Stimulated activated naive CD4-positive, alpha-beta T cell treated with Interleukin-2 at 50 U/mL for 16 hours (primary cell): ENCODE results near the gene RPRD2.

Experiments
- DNase-seq: peaks from one replicate; lab custom pipeline; 2025; lab: John Stamatoyannopoulos, UW

Gene RPRD2

DNA sequence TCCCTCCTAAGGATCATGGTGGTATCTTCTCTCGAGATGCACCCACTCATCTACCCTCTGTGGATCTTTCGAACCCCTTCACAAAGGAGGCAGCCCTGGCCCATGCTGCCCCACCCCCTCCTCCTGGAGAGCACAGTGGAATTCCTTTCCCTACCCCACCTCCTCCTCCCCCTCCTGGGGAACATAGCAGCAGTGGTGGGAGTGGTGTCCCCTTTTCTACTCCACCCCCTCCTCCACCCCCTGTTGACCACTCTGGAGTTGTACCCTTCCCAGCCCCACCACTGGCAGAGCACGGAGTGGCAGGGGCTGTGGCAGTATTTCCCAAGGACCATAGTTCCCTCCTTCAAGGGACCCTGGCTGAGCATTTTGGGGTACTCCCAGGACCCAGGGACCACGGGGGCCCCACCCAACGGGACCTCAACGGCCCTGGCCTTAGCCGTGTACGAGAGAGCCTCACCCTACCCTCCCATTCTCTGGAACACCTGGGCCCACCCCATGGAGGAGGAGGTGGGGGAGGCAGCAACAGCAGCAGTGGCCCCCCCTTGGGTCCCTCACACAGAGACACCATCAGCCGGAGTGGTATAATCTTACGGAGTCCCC, 108.8 kb downstream of the RPRD2 start:
- no peak for DNase-seq

DNA sequence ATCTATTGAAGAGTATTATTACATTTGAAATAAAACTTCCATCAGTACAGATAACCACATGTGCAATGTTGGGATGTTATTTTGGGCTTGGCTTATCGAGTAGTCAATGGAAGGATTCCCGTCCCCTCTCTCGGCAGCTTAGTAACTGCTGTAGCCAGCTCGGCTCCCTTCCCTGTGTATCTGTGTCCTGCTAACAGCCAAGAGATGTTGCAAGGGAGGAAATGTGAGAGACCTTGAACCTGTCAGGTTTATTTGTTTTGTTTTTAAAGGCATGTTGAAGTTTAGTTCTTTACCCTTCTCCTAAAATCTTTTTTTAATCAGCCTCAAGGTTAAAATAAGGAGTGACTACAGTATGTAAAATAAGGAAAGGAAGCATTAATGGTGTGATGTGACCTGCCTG, 109.7 kb downstream of the RPRD2 start:
- no peak for DNase-seq

DNA sequence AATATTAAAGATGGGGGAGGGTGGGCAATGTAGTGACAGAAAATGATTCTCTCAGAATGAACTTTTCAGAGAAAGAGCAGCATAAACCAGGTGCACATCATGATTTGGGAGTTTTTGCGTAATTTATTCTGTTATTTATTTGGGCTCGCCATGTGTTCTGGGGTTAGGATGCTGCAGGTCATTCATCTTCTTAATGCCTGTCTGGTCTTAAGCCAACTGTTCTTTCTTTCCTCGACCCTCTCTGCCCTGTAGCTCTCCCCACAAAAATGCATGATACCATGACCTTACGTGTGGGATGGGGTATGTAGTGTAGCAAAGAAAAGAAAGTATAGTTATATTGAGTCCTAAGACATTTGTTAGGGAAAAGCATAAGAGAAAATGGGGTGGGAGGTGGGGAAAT, 110.9 kb downstream of the RPRD2 start:
- DNase-seq: no peak

DNA sequence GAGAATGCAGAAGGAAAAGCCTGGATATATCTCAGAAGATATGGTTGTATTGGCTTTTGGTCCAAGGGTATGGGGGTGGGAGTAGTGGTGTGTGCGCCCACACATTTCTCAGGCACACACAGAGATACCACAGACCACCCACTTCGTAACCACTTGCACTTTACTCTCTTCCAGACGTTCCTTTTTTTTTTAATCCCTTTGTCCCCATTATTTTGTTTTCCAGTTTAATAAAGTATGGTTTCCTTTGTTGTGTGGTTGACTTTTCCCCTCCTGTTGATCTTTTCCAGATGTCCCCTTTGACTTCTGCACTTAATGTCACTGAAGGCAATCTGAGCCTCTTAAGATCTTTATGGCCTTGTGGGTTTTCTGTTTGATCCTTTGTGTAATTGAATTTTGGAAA, 112.8 kb downstream of the RPRD2 start:
- no peak for DNase-seq

DNA sequence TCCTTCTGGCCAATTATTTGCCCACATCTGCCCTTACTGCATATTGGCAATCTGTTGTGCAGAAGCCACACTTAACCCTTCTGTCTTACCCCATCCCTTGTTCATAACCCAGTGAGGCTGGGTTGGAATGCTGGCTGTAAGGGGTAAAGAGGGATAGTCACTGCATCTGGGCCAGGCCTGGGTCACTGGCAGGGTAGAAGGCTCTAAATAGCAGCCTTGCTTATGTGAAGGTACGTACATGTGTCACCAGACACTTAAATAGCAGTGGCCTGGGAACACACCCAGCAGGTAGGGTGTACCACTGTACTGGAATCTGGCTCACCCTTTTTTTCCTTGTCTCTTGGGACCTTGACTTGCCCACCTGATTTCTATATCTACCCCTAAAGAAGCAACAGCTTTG, 113.4 kb downstream of the RPRD2 start:
- no peak for DNase-seq

DNA sequence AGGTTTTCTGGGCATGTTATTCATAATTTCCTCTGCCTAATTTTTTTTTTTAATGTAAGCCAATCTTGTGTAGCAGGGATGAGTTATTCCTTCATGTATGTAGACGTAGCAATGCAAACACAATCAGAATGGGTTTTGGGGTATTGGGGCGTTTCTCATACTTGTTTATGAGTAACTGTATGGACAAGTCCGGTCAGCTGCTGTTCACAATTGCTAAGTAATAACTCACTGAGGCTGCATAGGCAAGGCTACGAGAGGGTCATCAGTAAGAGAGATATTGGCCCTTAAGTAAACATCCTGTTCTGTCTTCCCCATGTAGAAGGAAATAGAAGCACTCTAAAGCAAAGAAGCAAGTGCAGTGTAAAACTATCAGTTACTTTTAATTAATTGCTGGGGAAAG, 113.8 kb downstream of the RPRD2 start:
- no peak for DNase-seq

DNA sequence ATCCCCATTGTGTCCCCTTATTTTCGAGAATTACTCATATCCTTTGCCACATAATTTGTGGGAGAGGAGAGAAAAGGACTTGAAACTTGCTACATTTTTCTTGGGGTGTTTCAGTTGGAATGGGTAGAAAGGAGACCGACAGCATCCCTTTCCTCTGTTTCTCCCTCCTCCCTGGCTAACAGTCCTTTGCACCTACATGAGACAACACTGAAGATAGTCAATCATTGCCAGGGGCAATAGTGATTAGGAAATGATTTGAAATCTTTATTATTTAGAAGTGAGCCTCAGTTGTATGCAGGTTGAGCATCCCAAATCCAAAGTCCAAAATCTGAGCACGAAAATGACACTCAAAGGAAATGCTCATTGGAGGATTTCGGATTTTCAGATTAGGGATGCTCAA, 115.4 kb downstream of the RPRD2 start:
- DNase-seq: no peak

DNA sequence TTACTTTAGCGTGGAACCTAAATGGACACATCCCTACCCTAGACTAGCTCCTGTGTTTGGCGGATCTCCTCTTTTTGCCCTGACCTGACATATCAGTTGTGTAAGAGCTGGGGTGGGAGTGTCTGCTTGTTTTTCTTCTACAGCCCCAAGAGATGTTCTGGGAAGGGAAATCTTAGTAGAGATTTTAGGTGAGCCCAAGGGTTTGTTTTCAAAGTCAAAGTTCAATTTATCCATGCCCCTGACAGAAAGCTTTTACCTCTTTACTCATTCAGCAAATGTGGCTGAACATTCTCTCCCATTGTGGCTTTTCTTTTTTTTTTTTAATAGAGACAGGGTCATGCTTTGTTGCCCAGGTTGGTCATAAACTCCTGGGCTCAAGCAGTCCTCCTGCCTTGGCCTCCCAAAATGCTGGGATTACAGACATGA, 116.0 kb downstream of the RPRD2 start:
- no peak for DNase-seq

DNA sequence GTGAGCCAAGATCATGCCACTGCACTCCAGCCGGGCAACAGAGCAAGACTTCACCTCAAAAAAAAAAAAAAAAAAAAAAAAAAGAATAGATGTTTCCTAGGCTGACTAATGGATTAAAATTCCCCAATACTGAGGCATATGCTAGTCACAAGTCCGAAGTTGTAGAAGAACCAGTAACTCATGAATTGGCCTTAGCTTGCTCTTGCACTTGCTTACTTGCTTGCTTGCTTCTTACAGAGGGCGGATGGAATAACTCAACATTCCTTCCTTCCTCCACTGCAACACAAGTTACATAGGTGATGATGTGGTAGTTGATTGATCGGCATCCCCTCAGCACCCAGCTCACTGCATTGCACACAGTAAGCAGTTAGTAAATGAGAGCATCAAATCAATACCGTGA, 120.5 kb downstream of the RPRD2 start:
- DNase-seq: no peak

DNA sequence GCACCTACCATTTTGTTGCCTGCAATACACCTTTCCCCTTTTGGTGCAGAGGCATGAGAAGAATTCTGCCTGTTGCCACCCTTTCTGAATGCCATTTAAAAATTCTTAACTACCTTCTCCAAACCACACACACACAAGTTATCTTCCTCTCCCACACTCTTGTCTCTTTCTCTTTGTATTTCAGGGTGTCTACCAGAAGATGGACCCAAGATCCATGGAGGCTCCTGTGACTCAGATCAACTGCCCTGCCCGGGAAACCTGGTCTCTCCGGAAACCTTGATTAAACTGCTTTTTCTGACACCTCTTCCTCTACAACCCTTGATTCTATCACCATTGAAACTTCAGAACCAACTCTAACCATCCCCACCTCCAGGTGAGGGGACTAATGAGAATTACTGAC, 120.9 kb downstream of the RPRD2 start:
- no peak for DNase-seq

DNA sequence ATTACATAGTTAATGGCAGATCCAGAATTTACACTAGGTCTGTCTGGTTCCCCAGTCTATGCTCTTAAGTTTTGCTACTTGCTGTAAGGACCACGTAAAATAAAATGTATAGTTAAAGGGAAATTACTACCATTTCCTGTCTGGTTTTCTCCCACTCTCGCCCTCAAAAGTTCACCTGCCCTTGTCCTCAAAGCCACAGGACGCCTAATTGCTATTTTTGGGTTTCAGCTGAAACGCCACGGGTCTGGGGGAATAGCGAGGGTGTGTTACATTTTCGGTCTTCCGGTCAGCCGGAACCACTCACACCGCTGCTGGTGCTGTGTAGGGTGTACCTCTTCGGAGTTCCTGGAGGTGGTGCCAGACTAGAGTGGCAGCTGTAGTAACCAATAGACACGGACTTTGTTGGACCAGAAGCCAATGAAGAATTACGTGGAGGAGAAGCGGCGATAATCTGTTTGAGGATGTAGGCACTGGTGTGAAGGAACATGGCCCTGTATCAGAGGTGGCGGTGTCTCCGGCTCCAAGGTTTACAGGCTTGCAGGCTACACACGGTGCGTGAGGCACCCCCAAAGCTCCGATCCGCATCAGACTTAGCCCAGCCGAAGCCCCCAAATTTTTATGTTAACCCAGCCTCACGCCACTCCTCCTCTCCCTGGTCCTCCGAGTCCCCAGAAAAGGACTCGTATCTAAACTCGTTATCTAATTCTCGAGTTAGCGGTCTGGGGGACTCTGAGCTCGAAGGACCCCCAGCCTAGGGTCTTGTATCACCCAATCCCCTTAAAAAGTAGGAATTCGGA, 123.2 kb downstream of the RPRD2 start, which contains the start of gene TARS2:
TSS of gene TARS2 (plus strand) at position 454 of the 797 bp plus-strand sequence. CDS start at position 486, 32 bp downstream.
- DNase-seq: peak; percentile 91

DNA sequence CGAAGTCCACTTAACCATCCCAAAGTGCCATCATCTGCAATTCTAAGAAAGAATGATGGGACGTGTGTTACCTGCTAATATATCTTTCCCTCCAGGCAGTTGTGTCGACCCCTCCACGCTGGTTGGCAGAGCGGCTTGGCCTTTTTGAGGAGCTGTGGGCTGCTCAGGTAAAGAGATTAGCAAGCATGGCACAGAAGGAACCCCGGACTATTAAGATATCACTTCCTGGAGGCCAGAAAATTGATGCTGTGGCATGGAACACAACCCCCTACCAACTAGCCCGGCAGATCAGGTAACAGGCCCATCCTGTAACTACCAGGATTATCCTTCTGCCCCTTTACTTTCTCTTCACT, 123.8 kb downstream of the RPRD2 start:
- DNase-seq: no peak

DNA sequence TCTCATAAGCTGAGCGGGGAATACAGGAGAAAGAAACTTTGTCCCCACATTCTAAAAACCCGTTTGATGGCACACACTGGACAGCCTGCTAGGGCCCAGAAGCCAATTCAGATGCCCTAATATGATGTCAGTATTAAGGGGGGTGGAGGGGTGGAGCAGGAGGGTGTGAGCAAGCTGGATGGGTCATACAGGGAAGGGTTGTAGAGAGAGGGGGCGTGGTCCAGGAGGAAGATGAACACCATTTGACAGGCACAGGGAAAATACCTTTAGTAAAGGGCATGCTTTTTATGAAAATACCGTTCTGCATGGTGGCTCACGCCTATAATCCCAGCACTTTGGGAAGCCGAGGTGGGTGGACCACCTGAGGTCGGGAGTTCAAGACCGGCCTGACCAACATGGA, 129.2 kb downstream of the RPRD2 start:
- DNase-seq: no peak

DNA sequence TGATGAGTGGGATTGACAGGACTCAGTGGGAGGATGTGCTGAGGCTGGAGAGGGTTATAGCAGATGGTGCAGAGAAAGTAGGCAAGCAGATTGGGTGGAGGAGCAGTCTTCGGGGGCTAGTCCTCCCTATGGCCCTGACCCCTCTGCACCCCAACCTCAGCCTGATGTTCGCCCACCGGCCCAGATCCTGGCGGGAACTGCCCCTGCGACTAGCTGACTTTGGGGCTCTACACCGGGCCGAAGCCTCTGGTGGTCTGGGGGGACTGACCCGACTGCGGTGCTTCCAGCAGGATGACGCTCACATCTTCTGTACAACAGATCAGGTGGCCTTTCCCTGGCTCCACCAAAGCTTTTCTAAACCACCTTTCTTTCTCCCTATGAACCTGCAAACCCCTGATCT, 134.4 kb downstream of the RPRD2 start:
- no peak for DNase-seq

DNA sequence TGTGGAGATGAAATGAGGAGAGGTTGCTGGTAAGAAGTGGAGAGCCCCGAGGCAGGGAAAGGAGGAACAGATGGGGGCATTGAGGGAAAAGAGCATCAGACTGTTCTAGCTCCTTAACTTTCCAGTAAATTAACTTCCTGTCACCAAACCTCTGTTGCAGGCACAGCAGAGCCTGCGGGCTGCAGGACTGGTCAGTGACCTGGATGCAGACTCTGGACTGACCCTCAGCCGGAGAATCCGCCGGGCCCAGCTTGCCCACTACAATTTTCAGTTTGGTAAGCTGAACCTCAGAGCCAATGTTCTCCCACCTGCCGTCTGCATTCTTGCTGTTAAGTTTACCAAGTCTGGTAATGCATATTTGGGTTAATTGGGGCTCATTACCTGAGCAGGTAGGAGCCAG, 141.5 kb downstream of the RPRD2 start:
- no peak for DNase-seq

DNA sequence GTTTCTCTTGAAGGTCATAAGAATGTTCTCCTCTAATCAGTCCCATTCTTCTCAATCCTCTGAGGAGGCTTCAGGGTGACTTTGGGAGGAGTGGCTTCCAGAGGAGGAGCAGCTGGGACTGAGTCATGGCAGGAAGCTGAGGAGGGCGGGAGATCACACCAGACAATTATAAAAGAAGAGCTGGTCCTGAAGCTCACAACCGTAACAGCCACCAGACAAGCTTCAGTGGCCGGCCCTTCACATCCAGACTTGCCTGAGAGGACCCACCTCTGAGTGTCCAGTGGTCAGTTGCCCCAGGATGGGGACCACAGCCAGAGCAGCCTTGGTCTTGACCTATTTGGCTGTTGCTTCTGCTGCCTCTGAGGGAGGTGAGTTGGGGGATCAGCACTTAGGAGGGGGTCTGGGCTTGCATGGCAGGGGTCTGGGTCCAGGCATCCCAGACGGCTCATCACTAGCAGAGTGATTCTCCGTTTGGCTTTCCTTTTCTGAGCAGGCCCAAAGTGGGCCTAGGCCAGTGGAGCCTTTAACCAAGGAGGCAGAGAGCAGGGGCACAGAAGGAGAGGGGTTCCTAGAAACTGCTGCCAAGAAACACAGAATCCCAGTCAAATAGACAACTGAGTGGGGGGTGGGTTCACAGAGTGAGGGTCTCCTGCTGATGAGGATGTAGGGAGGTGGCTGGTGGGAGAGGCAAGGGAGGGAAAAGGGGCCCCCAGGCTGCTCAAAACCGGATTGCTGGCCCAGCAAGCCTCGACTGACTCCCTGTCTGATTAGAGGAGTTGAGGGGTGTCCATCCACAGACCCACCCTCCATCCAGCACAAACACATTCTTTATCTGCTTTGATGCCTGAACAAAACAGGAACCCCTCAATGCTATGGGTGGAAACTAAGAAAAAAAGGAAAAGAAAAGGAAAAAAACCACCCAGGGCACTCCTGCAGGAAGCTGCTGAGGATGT, 144.2 kb downstream of the RPRD2 start, which contains the start of gene ECM1:
TSS of gene ECM1 (plus strand) at position 198 of the 953 bp plus-strand sequence. CDS start at position 299, 101 bp downstream.
- DNase-seq: no peak

DNA sequence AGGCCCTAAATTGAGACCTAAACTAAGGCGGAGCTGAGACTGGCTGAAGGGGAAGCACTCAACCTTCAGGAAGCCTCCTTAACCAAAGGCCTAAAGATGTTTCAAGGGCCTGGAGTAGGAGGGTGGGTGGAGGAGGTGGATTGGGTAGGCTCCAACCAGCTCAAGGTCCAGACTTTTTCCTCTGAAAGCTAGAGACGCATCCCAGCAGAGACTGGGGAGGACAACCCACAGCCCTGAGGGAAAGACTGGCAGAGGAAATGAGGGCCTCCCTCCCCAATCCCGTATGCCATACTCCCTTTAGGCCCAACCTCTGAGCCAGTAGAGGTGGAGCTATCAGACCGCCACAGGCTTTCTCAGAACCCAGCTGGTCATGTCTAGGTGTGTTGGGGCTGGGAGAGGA, 145.0 kb downstream of the RPRD2 start:
- no peak for DNase-seq

DNA sequence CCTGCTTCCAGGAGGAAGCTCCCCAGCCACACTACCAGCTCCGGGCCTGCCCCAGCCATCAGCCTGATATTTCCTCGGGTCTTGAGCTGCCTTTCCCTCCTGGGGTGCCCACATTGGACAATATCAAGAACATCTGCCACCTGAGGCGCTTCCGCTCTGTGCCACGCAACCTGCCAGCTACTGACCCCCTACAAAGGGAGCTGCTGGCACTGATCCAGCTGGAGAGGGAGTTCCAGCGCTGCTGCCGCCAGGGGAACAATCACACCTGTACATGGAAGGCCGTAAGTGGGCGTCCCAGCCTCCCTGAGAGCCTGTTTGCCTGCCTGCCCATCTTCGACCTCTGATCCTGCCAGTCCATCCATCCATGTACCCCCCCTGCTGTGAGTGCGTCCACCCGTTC, 147.6 kb downstream of the RPRD2 start:
- DNase-seq: no peak

DNA sequence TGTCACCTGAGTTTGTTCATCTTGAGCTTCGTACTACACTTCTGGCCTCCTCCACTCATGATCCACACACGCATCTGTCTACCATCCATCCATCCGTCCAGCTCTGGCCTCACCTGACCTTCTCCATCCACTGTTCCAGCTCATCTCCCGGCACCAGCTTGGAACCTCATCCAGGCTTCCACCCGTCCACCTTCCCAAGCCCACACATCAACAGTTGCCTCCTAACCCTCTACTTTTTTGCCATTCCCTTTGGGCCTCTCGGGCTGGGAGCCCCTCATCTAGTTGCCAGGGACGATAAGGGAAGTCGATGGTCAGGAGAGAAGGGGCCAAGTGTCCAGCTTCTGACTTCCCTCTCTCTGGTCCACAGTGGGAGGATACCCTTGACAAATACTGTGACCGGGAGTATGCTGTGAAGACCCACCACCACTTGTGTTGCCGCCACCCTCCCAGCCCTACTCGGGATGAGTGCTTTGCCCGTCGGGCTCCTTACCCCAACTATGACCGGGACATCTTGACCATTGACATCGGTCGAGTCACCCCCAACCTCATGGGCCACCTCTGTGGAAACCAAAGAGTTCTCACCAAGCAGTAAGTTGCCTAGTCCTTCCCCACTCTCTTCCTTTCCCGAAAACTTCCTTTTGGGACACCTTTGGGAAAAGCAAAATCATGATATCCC, 148.2 kb downstream of the RPRD2 start:
- no peak for DNase-seq

DNA sequence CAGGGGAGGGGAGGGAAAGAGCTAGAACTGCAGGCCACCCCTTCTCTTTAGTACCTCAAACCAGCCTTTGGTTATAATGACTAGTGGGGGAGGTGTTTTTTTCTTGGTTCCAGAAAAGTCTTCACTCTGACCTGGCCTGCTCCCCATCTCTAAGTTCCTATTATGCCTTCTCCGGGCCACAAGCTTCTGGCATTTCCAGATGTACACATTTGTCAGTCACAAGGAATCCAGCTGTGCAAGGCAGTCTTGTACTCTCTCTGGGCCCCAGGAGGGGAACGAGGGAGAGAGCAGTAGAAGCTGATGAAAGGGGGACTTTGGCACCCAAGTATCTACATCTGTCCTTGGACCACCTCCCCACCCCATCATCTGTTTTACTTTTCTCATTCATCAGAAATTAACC, 148.9 kb downstream of the RPRD2 start:
- no peak for DNase-seq

DNA sequence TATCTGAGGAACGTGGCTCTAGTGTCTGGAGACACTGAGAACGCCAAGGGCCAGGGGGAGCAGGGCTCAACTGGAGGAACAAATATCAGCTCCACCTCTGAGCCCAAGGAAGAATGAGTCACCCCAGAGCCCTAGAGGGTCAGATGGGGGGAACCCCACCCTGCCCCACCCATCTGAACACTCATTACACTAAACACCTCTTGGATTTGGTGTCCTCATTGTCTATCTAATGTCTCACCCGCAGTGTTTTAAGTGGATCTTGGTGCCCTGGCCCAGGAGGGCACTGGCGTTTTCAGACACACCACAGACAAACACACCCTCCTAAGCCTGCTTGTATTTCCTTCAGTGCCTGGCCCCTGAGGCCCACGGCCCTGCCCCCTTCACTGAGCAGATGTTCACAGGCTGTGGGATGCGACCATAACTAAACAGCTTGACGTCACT, 149.4 kb downstream of the RPRD2 start:
- DNase-seq: no peak

DNA sequence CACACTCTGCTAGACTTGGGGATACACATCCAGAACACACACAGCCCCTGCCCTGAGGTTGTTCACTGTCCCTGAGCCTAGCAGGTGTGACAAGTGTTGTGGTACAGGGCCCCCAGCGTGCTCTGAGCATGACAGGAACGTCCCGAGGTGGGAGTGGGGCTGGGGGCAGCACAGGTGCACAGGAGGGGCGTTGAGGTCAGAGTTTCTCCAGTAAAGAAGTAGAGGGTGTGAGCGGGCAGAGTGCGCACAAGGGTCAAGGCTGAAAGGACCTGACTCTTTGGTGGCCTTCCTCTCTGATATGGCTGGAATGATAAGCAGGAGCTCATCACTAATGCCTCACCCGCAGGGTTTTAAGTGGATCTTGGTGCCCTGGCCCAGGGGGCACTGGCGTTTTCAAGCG, 150.3 kb downstream of the RPRD2 start:
- DNase-seq: no peak
